ENCODE measurements around the gene SMARCC2. TPM values are rescaled to one million over a fixed set of nuclear protein-coding genes. Genes with fewer than 3 reads are reported as not detected.
A peak's percentile ranks its signal among the peaks of the same experiment; 100 is the strongest.

SMARCC2 gene
- total and polyA plus RNA-seq, 2 of the 13 experiments (the other 11 are each of a cell fraction or from before 2014, with no cell fraction given): 21.3 to 24.1 TPM

GRCh38 chr12:56129206-56129941 lies 59.9 kb downstream of the SMARCC2 start (continued):
- no peak for TF ChIP-seq PRDM10 (CRISPR knock-in tag; IDR thresholded peaks at IDR 0.05; ENCODE audit: low read depth)
- no peak for TF ChIP-seq MTA3 (CRISPR knock-in tag; IDR thresholded peaks at IDR 0.05)
- TF ChIP-seq CBFB (CRISPR knock-in tag; IDR thresholded peaks at IDR 0.05): 0 out of 2 replicates have a peak, but pooled peaks have one; percentile 54
- no peak for TF ChIP-seq ZBTB40 (IDR thresholded peaks at IDR 0.05)
- TF ChIP-seq ZBTB40 (CRISPR knock-in tag; IDR thresholded peaks at IDR 0.05): no peak; the same call in 1 of the 2 replicates
- no peak for TF ChIP-seq PAX8 (CRISPR knock-in tag; IDR thresholded peaks at IDR 0.05; ENCODE audit: borderline replicate concordance)
- TF ChIP-seq ZNF704 (CRISPR knock-in tag; IDR thresholded peaks at IDR 0.05; ENCODE audit: borderline replicate concordance): no peak
- no peak for TF ChIP-seq TMF1 (CRISPR knock-in tag; IDR thresholded peaks at IDR 0.05; ENCODE audit: low read depth)
- no peak for TF ChIP-seq ZNF609 (CRISPR knock-in tag; IDR thresholded peaks at IDR 0.05; ENCODE audit: borderline replicate concordance)
